Motor neuron (in vitro differentiated cells): ENCODE data around the gene THAP4. TPM values are rescaled to one million over a fixed set of nuclear protein-coding genes. Genes with fewer than 3 reads are reported as not detected.
"Not testable (repeated sequence)": the region's sequence is repeated elsewhere in the genome, so short reads cannot be mapped to it uniquely, and the experiment has no call there.

ENCODE experiments used
- ATAC-seq, 8 experiments: fragments of 200-7000 bp; cut with Tn5 transposase; replicated peaks in 6 of 8; 2 replicates each; pipeline ENCODE4 v1.8.0; 2021; ENCODE audit warnings: mild to moderate bottlenecking in 8 of 8, moderate library complexity in 8 of 8
- H3K27ac ChIP-seq, 2 donors: fragments of 250-450 bp; sonication (Bioruptor Pico); 2 replicates each; pipeline ENCODE4 v1.9.0; 2021; ENCODE audit warnings: antibody characterized with exemption in 2 of 2, mild to moderate bottlenecking in 2 of 2, moderate library complexity in 1 of 2
- H3K4me1 ChIP-seq, 2 donors: fragments of 250-450 bp; sonication (Bioruptor Pico); replicated peaks in 1 of 2; 2 replicates each; pipeline ENCODE4 v1.6.1; 2021; ENCODE audit warnings: antibody characterized with exemption in 2 of 2, mild to moderate bottlenecking in 2 of 2, moderate library complexity in 1 of 2
- H3K4me3 ChIP-seq, 5 donors: fragments of 250-450 bp; sonication (Bioruptor Pico); 2 replicates each; pipeline ENCODE4 v1.9.0; 2021; ENCODE audit warnings: antibody characterized with exemption in 5 of 5, mild to moderate bottlenecking in 5 of 5, moderate library complexity in 4 of 5
- WGBS, 10 experiments: fragments of 450-650 bp; shearing (Covaris generic); methylation state at CpG; one replicate each; pipeline ENCODE4 v1.0.0; 2022; 5-methylcytosine and 5-hydroxymethylcytosine counted together
- in situ Hi-C, 9 experiments: fragments of 400-800 bp; cut with MboI; loops; one replicate each; pipeline ENCODE4 v1.15.0; 2021; ENCODE audit warnings: low sequenced_read_pairs in 9 of 9, low pct_unique_long_range_greater_than_20kb in 2 of 9; ENCODE audit not compliant: unreplicated experiment in 9 of 9
- total RNA-seq, 8 experiments: library from RNA; unstranded; fragments of 300-600 nt; gene quantifications; 2 replicates each; pipeline versions ENCODE4 v1.2.3 to v1.2.4, GENCODE V29; 2022

Gene THAP4
- total RNA-seq, 8 experiments from 2014 or later: 39.2 to 72.1 (median 48.9) TPM

GRCh38 chr2:241593271-241593670 is 43.7 kb downstream of the THAP4 start:
- Histone ChIP-seq H3K27ac (no peak overlapping the region), H3K4me1 (no peaks in the 10 kb centered on the region), H3K4me3 (no peak overlapping the region)
- ATAC-seq: no peak
- in situ Hi-C loops: no loop called here
- WGBS, 10 experiments: 83 to 100% (median 90%) methylated on average over 2 to 11 of the region's 16 CpGs; no CpG with 5 or more reads in 3 of the 10 experiments

- ATAC-seq: no peak
- Histone ChIP-seq H3K4me3 (no peak overlapping the region), H3K27ac (no peak overlapping the region), H3K4me1 (no peaks in the 10 kb centered on the region)
- in situ Hi-C loops: no loop called here
- 68 to 94% (median 85%) methylated on average over 2 to 6 of the region's 18 CpGs; no CpG with 5 or more reads in 5 of the 10 experiments for WGBS, 10 experiments
These were observed 44.7 kb downstream of the THAP4 start for GRCh38 chr2:241592126-241592845.

DNA sequence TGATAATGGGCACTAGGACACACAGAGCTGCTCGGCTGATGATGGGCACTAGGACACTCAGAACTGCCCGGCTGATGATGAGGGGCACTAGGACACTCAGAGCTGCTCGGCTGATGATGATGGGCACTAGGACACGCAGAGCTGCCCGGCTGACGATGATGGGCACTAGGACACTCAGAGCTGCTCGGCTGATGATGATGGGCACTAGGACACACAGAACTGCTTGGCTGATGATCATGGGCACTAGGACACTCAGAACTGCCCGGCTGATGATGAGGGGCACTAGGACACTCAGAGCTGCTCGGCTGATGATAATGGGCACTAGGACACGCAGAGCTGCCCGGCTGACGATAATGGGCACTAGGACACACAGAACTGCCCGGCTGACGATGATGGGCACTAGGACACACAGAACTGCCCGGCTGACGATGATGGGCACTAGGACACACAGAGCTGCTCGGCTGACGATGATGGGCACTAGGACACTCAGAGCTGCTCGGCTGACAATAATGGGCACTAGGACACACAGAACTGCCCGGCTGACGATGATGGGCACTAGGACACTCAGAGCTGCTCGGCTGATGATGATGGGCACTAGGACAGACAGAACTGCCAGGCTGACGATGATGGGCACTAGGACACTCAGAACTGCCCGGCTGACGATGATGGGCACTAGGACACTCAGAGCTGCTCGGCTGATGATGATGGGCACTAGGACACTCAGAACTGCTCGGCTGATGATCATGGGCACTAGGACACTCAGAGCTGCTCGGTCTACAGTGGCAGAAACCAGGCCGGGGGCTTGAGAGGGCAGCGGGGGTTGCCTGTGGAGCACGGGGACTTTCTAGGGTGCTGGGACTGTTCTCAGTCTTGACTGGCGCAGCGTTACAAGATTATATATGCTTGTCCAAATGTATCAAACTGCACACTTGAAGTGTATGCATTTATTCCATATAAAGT is 46.2 kb downstream of the THAP4 start:
- 80 to 100% (median 90%) methylated on average over 2 to 13 of the region's 33 CpGs; no CpG with 5 or more reads in 5 of the 10 experiments for WGBS, 10 experiments
- H3K4me1 ChIP-seq, H3K4me3 ChIP-seq, in situ Hi-C loops, H3K27ac ChIP-seq, ATAC-seq: not testable (repeated sequence)

DNA sequence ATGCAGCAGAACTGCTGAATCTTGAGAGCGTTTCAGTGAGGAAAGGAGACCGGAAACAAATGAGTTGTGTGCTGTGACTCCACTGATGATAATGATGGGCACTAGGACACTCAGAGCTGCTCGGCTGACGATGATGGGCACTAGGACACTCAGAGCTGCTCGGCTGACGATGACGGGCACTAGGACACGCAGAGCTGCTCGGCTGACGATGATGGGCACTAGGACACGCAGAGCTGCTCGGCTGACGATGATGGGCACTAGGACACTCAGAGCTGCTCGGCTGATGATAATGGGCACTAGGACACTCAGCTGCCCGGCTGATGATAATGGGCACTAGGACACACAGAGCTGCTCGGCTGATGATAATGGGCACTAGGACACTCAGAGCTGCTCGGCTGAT is 47.1 kb downstream of the THAP4 start:
- H3K4me1 ChIP-seq, in situ Hi-C loops, ATAC-seq, H3K27ac ChIP-seq, H3K4me3 ChIP-seq: not testable (repeated sequence)
- 83 to 100% (median 84%) methylated on average over 1 to 10 of the region's 17 CpGs; no CpG with 5 or more reads in 7 of the 10 experiments for WGBS, 10 experiments

GRCh38 chr2:241586564-241587264 is 50.2 kb downstream of the THAP4 start:
- 90 to 100% (median 100%) methylated on average over 1 to 2 of the region's 2 CpGs; no CpG with 5 or more reads in 3 of the 10 experiments for WGBS, 10 experiments
- Histone ChIP-seq H3K27ac (no peak overlapping the region), H3K4me3 (no peak overlapping the region), H3K4me1 (no peaks in the 10 kb centered on the region)
- no peak for ATAC-seq
- in situ Hi-C loops: no loop called here

GRCh38 chr2:241584436-241584835 is 52.5 kb downstream of the THAP4 start:
- peak in 3 of 8 experiments; percentile 94 to 96 (median 94) for ATAC-seq
- 33 to 94% (median 85%) methylated on average over 5 to 9 of the region's 12 CpGs; no CpG with 5 or more reads in 5 of the 10 experiments for WGBS, 10 experiments
- in situ Hi-C loops: no loop called here
- Histone ChIP-seq H3K27ac (no peak overlapping the region), H3K4me1 (no peaks in the 10 kb centered on the region), H3K4me3 (no peak overlapping the region)

GRCh38 chr2:241582806-241583205 is 54.2 kb downstream of the THAP4 start:
- Histone ChIP-seq H3K4me1 (no peaks in the 10 kb centered on the region), H3K27ac (no peak overlapping the region), H3K4me3 (no peak overlapping the region)
- 60 to 100% (median 100%) methylated on average over 1 to 3 of the region's 4 CpGs; no CpG with 5 or more reads in 3 of the 10 experiments for WGBS, 10 experiments
- in situ Hi-C loops: no loop called here
- ATAC-seq: no peak

DNA sequence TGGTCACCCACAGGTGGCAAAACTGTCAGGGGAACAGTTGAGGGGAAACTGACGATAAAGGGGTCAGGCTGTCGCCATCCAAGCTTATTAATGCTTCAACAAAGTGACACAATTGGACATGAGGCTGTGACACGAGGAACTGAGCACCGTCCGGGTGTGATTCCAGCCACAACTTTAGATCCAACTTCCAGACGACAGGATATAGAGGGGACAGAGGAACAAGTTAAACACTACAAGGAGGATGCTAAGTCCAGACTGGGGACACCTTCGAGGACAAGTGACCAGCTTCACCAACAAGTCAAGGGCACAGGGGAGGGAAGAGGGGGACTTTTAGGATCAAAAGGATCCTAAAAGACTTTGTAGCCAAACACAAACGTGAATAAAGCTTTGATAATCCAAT is 54.6 kb downstream of the THAP4 start:
- in situ Hi-C loops: no loop called here
- H3K27ac ChIP-seq: no peak overlapping the region
- no peaks in the 10 kb centered on the region for H3K4me1 ChIP-seq
- H3K4me3 ChIP-seq: no peak overlapping the region
- ATAC-seq: no peak
- 67 to 100% (median 96%) methylated on average over 1 to 8 of the region's 8 CpGs for WGBS, 10 experiments

- Histone ChIP-seq H3K4me1 (no peaks in the 10 kb centered on the region), H3K4me3 (no peak overlapping the region), H3K27ac (no peak overlapping the region)
- ATAC-seq: no peak
- in situ Hi-C loops: no loop called here
- WGBS, 10 experiments: 17 to 100% (median 80%) methylated on average over 1 to 7 of the region's 7 CpGs; no CpG with 5 or more reads in 1 of the 10 experiments
These were observed 57.7 kb downstream of the THAP4 start for GRCh38 chr2:241579281-241579680.

DNA sequence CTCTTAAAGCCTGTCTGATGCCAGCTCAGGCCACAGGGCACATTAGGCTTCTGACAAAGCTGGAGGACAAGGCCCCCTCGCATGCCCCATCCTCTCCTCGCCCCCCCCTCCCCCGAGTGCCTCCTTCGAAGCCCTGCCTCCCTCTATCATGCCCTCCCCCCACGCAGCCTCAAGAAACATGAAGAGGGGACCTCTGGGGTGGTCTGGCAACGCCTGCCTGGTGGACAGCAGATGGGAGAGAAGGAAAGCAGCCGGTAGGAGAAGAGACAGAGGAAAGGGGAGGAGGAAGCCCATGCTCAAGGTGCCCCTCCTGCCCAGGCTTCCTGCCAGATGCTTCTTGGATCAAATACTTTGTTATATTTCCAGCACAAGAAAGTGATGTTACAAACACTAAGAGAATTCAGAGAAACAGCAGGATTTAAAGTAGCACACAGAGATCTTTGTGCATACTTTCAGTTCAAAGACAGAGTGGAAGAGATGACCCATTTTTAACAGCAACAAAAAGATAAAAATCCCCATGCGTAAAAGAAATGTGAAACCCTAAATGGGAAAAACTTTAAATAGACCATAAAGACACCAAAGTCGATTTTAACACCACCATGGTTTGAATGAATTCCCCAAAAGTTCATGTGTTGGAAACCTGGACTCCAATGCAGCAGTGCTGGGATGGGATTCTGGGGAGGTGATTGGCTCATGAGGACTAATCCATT is 59.4 kb downstream of the THAP4 start:
- Histone ChIP-seq H3K4me1 (no peaks in the 10 kb centered on the region), H3K27ac (no peak overlapping the region), H3K4me3 (no peak overlapping the region)
- 18 to 100% (median 80%) methylated on average over 1 to 4 of the region's 9 CpGs; no CpG with 5 or more reads in 3 of the 10 experiments for WGBS, 10 experiments
- in situ Hi-C loops: no loop called here
- peak in 1 of 8 experiments; percentile 24 for ATAC-seq

DNA sequence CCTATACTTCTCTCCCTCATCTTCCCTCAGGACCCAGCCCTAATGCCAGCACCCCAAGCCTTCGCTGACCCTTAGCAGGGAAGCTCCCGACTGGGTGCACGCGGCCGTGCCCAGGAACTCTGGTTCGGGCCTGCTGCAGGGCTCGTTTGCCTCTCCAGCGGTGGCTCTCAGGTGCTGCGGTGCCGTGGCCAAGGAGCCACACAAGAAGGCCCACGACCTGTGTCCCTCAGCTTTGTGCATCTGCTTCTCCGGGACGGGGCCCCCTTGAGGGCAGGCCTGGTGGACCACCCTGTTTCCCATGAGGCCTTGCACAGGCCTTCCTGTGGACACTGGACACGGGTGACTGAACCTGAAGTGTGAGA is 60.7 kb downstream of the THAP4 start:
- Histone ChIP-seq H3K4me1 (no peaks in the 10 kb centered on the region), H3K27ac (no peak overlapping the region), H3K4me3 (no peak overlapping the region)
- no peak for ATAC-seq
- WGBS, 10 experiments: 90 to 100% (median 100%) methylated on average over 2 to 5 of the region's 14 CpGs; no CpG with 5 or more reads in 7 of the 10 experiments
- in situ Hi-C loops: no loop called here

- no peak overlapping the region for H3K4me3 ChIP-seq
- ATAC-seq: no peak
- no peak overlapping the region for H3K27ac ChIP-seq
- 82 to 100% (median 93%) methylated on average over 1 to 3 of the region's 5 CpGs; no CpG with 5 or more reads in 3 of the 10 experiments for WGBS, 10 experiments
- no peaks in the 10 kb centered on the region for H3K4me1 ChIP-seq
- in situ Hi-C loops: no loop called here
These were observed 61.2 kb downstream of the THAP4 start for GRCh38 chr2:241575624-241576292.
